PC-9 (cell line): ENCODE measurements around the gene CCDC148. TPM values are rescaled to one million over a fixed set of nuclear protein-coding genes. Genes with fewer than 3 reads are reported as not detected.

ENCODE experiments used
- BruUV-seq: library from RNA; stranded (reverse); fragments of 400-500 nt; replicated peaks from 2 replicates; lab custom pipeline; 2021; lab: Mats Ljungman, UMichigan
- CTCF ChIA-PET: fragments of 300-600 bp; sonication (Branson Sonifier 250); formaldehyde crosslinking; loops from one replicate; lab custom pipeline; 2022; ENCODE audit warnings: antibody characterized with exemption; lab: Charles Lee
- POLR2A ChIA-PET: fragments of 300-600 bp; sonication (Branson Sonifier 250); formaldehyde crosslinking; loops from one replicate; lab custom pipeline; 2022; ENCODE audit warnings: antibody characterized with exemption; ENCODE audit not compliant: unreplicated experiment; lab: Charles Lee
- DNase-seq, 2 experiments: peaks; one replicate each; pipeline versions ENCODE4 v3.0.0 to v3.0.0-alpha.2; 2015 to 2022; ENCODE audit warnings: mixed read lengths in 1 of 2
- H2AFZ ChIP-seq: fragments of 200-600 bp; sonication (generic); 2 replicates; pipeline ENCODE4 v1.8.1; 2017; ENCODE audit warnings: antibody characterized with exemption
- H3F3A ChIP-seq: fragments of 200-600 bp; sonication (generic); 2 replicates; pipeline ENCODE4 v1.8.1; 2017; ENCODE audit warnings: antibody characterized with exemption, mild to moderate bottlenecking, low read depth; ENCODE audit not compliant: insufficient read depth
- H3K27ac ChIP-seq: fragments of 200-600 bp; sonication (generic); 2 replicates; pipeline ENCODE4 v1.6.1; 2016; ENCODE audit warnings: mixed run types
- H3K27me3 ChIP-seq: fragments of 200-600 bp; sonication (generic); 2 replicates; pipeline ENCODE4 v1.6.1; 2016; ENCODE audit warnings: low read depth, mixed run types; ENCODE audit not compliant: insufficient read depth
- H3K36me3 ChIP-seq: fragments of 200-600 bp; sonication (generic); 2 replicates; pipeline ENCODE4 v1.6.1; 2016; ENCODE audit warnings: low read depth, mixed run types
- H3K4me1 ChIP-seq: fragments of 200-600 bp; sonication (generic); replicated peaks from 2 replicates; pipeline ENCODE4 v1.6.1; 2016; ENCODE audit warnings: mixed run types; ENCODE audit not compliant: insufficient read depth
- H3K4me2 ChIP-seq: fragments of 200-600 bp; sonication (generic); 2 replicates; pipeline ENCODE4 v1.6.1; 2017; ENCODE audit warnings: mixed run types
- H3K4me3 ChIP-seq: fragments of 200-600 bp; sonication (generic); 2 replicates; pipeline ENCODE4 v1.6.1; 2016; ENCODE audit warnings: mixed run types
- H3K79me2 ChIP-seq: fragments of 200-600 bp; sonication (generic); 2 replicates; pipeline ENCODE4 v1.6.1; 2017; ENCODE audit warnings: low read depth, mixed run types
- H3K9me2 ChIP-seq: fragments of 200-600 bp; sonication (generic); 2 replicates; pipeline ENCODE4 v1.8.1; 2017; ENCODE audit warnings: mild to moderate bottlenecking; ENCODE audit not compliant: insufficient read depth
- H3K9me3 ChIP-seq: fragments of 200-600 bp; sonication (generic); 2 replicates; pipeline ENCODE4 v1.8.1; 2016; ENCODE audit warnings: low read depth; ENCODE audit not compliant: insufficient read depth
- H4K20me1 ChIP-seq: fragments of 200-600 bp; sonication (generic); 2 replicates; pipeline ENCODE4 v1.8.1; 2017; ENCODE audit not compliant: insufficient read depth
- EZH2 ChIP-seq: fragments of 200-600 bp; sonication (generic); IDR thresholded peaks from 2 replicates; pipeline ENCODE4 v1.8.0; 2017; ENCODE audit warnings: antibody characterized with exemption, low read depth
- intact Hi-C: fragments of 100-400 bp; cut with micrococcal nuclease; formaldehyde crosslinking; loops from one replicate; pipeline ENCODE4 v1.10.0; 2022; ENCODE audit not compliant: unreplicated experiment
- total RNA-seq: library from RNA; stranded (reverse); gene quantifications from 2 replicates; pipeline ENCODE4 v1.2.3, GENCODE V29; 2021
- TF ChIP-seq, protein P1 (sequence below): fragments of 200-600 bp; sonication (generic); conservative IDR thresholded peaks from 2 replicates; pipeline ENCODE4 v1.6.1; 2017; ENCODE audit warnings: mixed run types, antibody characterized with exemption, mild to moderate bottlenecking, moderate library complexity

The CCDC148 gene
- total RNA-seq, 1 experiment from 2014 or later: 1.8 TPM

- H3K9me3 ChIP-seq: no peaks in the 10 kb centered on the region
- TF ChIP-seq EZH2: no peak
- TF ChIP-seq, protein P1, sequence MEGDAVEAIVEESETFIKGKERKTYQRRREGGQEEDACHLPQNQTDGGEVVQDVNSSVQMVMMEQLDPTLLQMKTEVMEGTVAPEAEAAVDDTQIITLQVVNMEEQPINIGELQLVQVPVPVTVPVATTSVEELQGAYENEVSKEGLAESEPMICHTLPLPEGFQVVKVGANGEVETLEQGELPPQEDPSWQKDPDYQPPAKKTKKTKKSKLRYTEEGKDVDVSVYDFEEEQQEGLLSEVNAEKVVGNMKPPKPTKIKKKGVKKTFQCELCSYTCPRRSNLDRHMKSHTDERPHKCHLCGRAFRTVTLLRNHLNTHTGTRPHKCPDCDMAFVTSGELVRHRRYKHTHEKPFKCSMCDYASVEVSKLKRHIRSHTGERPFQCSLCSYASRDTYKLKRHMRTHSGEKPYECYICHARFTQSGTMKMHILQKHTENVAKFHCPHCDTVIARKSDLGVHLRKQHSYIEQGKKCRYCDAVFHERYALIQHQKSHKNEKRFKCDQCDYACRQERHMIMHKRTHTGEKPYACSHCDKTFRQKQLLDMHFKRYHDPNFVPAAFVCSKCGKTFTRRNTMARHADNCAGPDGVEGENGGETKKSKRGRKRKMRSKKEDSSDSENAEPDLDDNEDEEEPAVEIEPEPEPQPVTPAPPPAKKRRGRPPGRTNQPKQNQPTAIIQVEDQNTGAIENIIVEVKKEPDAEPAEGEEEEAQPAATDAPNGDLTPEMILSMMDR: no peak
- POLR2A ChIA-PET: no interaction called here
Observed at GRCh38 chr2:158255257-158255656, 201.3 kb downstream of the CCDC148 start.

GRCh38 chr2:158253170-158253569, 203.4 kb downstream of the CCDC148 start:
- no peak overlapping the region for H3K27ac ChIP-seq
- DNase-seq: no peak
- intact Hi-C loops: no loop called here
- H3K4me2 ChIP-seq: no peak overlapping the region
- ChIA-PET CTCF (no interaction called here), POLR2A (no interaction called here)
- no peak for TF ChIP-seq EZH2
- TF ChIP-seq, protein P1: no peak
- H3K4me1 ChIP-seq: no peaks in the 10 kb centered on the region
- H3K9me3 ChIP-seq: no peaks in the 10 kb centered on the region
- no peaks in the 10 kb centered on the region for H3K79me2 ChIP-seq
- BruUV-seq: no TSS peak
- no peaks in the 10 kb centered on the region for H3F3A ChIP-seq
- H3K36me3 ChIP-seq: no peaks in the 10 kb centered on the region
- H4K20me1 ChIP-seq: no peaks in the 10 kb centered on the region
- no peak overlapping the region for H3K4me3 ChIP-seq
- no peaks in the 10 kb centered on the region for H3K9me2 ChIP-seq
- H2AFZ ChIP-seq: no peak overlapping the region
- H3K27me3 ChIP-seq: no peaks in the 10 kb centered on the region

More at GRCh38 chr2:158255257-158255656, 201.3 kb downstream of the CCDC148 start:
- DNase-seq: no peak
- Histone ChIP-seq H2AFZ (no peak overlapping the region), H3K4me2 (no peak overlapping the region), H3K9me2 (no peaks in the 10 kb centered on the region), H3F3A (no peaks in the 10 kb centered on the region), H3K27me3 (no peaks in the 10 kb centered on the region), H3K4me3 (no peak overlapping the region), H3K36me3 (no peaks in the 10 kb centered on the region), H3K27ac (no peak overlapping the region), H3K79me2 (no peaks in the 10 kb centered on the region), H4K20me1 (no peaks in the 10 kb centered on the region), H3K4me1 (no peaks in the 10 kb centered on the region)
- intact Hi-C loops: no loop called here
- CTCF ChIA-PET: interaction anchor here (0.7 kb wide), 2 partner anchors 151 to 406 kb away, joined by 3 to 4 read pairs; no protein-coding TSS in a partner anchor
- no TSS peak for BruUV-seq

DNA sequence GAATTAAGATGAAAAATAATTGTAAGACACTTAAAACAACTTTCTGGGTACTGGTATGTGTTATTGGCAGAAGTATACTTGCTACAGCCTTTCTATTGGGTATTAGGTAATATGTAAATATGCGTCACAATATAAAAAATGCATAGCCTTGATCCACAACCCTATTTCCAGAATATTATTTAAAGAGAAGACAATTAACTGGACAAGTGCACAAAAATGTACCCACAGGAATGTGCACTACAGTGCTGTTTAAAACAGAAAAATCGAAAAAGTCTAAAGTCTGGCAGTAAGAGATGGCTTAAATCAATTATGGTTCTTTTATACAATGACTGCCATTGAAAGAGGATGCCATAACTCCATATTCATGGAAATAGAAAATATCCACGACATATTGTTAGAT, 205.2 kb downstream of the CCDC148 start:
- no peaks in the 10 kb centered on the region for H3K36me3 ChIP-seq
- H3K79me2 ChIP-seq: no peaks in the 10 kb centered on the region
- no peak overlapping the region for H3K27ac ChIP-seq
- H3K4me1 ChIP-seq: no peaks in the 10 kb centered on the region
- BruUV-seq: no TSS peak
- TF ChIP-seq EZH2: no peak
- TF ChIP-seq, protein P1: no peak
- H3K4me2 ChIP-seq: no peak overlapping the region
- ChIA-PET CTCF (no interaction called here), POLR2A (no interaction called here)
- no peaks in the 10 kb centered on the region for H3F3A ChIP-seq
- DNase-seq: no peak
- no peaks in the 10 kb centered on the region for H3K9me3 ChIP-seq
- H2AFZ ChIP-seq: no peak overlapping the region
- no peak overlapping the region for H3K4me3 ChIP-seq
- H3K9me2 ChIP-seq: no peaks in the 10 kb centered on the region
- H3K27me3 ChIP-seq: no peaks in the 10 kb centered on the region
- intact Hi-C loops: no loop called here
- no peaks in the 10 kb centered on the region for H4K20me1 ChIP-seq
